Measurements from ENCODE around the gene TOR2A. TPM values are rescaled to one million over a fixed set of nuclear protein-coding genes. Genes with fewer than 3 reads are reported as not detected.

TOR2A gene
- total and polyA plus RNA-seq, 2 of the 8 experiments (the other 6 are each of a cell fraction or from before 2014, with no cell fraction given): 18.7 to 24.9 TPM

GRCh38 chr9:127697575-127697974, 37.5 kb downstream of the TOR2A start (continued):
- TF ChIP-seq KDM4A (IDR thresholded peaks at IDR 0.05; ENCODE audit: low read depth, low read length, severe bottlenecking) (no peak), CTBP2 (IDR thresholded peaks at IDR 0.05; ENCODE audit: borderline replicate concordance, insufficient read depth, insufficient read length, low read length) (no peak), GABPA (IDR thresholded peaks at IDR 0.05; ENCODE audit: borderline replicate concordance, insufficient read depth, low read length) (no peak), CTCF (IDR thresholded peaks at IDR 0.05; ENCODE audit: control extremely low read depth in 1 of 3, insufficient read depth in 1 of 3, low read depth in 1 of 3, low read length in 3 of 3) (no peak), TBP (IDR thresholded peaks at IDR 0.05; ENCODE audit: low read depth, low read length) (no peak), NRF1 (IDR thresholded peaks at IDR 0.05; ENCODE audit: low read depth, low read length) (no peak)
